GM12891 (cell line): ENCODE measurements around the gene SECTM1.

Experiments used
- DNase-seq: peaks from one replicate; pipeline ENCODE4 v3.0.0; 2011; ENCODE audit warnings: low spot score; ENCODE audit not compliant: insufficient read length
- FAIRE-seq: peaks from 2 replicates; lab custom pipeline; 2011; peaks lifted over from hg19 to GRCh38; lab: Jason Lieb, UNC
- PAX5 ChIP-seq: IDR thresholded peaks from 2 replicates; pipeline ENCODE4 v1.6.1; 2011; ENCODE audit warnings: low read length, moderate library complexity, mild to moderate bottlenecking; ENCODE audit not compliant: insufficient read depth, severe bottlenecking
- POLR2A ChIP-seq: IDR thresholded peaks from 2 replicates; pipeline ENCODE4 v1.6.1; 2011; ENCODE audit warnings: low read depth, low read length, control low read depth
- POLR2AphosphoS5 ChIP-seq: IDR thresholded peaks from 2 replicates; pipeline ENCODE4 v1.6.1; 2011; ENCODE audit warnings: low read depth, low read length, control low read depth
- POU2F2 ChIP-seq: IDR thresholded peaks from 2 replicates; pipeline ENCODE4 v1.6.1; 2011; ENCODE audit warnings: low read depth, mild to moderate bottlenecking, control low read depth, low read length, moderate library complexity
- SPI1 ChIP-seq: IDR thresholded peaks from 2 replicates; pipeline ENCODE4 v1.6.1; 2011; ENCODE audit warnings: low read depth, low read length, control low read depth
- TAF1 ChIP-seq: IDR thresholded peaks from 2 replicates; pipeline ENCODE4 v1.6.1; 2011; ENCODE audit warnings: low read depth, low read length, control low read depth

SECTM1 gene

DNA sequence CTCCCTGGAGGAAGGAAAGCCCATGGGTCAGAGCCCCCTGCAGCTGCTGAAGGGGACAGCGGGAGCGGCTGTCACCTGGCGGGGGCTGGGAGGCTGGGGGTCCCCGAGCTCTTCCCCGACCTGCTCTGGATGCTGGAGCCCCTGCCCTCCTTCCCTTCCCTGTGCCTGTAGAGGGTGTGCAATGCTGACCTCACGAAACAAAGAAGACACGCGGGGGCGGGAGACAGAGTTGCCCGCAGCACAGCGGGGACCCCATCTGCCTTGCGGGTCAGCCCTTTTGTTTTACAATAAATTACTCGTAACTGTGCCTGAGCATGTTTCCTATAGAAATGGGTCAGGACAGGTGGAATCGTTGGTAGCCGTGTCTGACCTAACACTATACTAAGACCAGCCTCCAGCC, 6.3 kb downstream of the SECTM1 start:
- DNase-seq, result no peak
- no peak for FAIRE-seq
- TF ChIP-seq POLR2AphosphoS5 (no peak), SPI1 (no peak), TAF1 (no peak), POU2F2 (no peak), PAX5 (no peak), POLR2A (no peak)

DNA sequence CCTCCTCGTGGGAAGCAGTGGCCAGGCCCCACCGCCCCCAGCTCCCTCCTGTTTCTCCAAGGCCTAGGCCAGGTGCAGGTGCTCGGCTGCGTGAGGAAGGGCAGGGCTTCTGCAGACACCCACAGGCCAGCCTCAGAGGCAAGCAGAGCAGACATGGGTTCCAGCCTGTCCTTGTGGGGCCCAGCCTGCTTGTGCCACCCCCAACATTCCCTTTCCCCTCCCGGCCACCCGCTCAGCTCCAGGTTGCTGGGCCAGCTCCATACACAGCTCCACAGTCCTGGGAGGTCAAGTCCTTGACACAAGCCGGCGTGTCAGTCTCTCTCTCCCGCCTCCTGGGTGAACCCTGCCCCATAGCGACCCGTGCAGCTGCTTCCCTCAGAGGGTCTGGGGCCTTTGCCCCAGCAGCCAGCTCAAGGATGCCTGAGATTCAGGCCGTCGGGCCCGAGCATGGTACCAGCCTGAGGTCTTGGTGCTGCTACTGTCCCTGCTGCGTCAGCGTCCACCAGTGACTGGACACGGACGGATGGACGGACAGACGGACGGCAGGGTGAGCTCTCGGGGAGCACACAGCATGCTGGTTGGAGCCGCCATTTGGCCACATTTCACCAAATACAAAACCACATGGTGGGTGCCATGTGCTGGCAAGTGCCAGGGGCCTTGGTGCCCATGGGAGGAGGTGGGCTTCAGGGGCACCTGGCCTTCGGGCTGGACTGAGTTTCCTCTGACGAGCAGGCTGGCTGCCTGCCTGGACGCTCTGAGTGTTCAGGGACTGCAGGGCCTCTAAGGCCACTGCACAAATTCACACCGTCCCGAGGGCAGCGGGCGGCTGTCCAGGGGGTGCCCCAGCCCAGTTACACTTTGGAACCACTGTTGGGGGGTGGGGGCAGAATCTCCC, 8.0 kb downstream of the SECTM1 start:
- FAIRE-seq (no peak), DNase-seq (no peak)
- no peak for TF ChIP-seq POU2F2
- TF ChIP-seq POLR2A, result no peak
- no peak for TF ChIP-seq PAX5
- no peak for TF ChIP-seq POLR2AphosphoS5
- no peak for TF ChIP-seq TAF1

DNA sequence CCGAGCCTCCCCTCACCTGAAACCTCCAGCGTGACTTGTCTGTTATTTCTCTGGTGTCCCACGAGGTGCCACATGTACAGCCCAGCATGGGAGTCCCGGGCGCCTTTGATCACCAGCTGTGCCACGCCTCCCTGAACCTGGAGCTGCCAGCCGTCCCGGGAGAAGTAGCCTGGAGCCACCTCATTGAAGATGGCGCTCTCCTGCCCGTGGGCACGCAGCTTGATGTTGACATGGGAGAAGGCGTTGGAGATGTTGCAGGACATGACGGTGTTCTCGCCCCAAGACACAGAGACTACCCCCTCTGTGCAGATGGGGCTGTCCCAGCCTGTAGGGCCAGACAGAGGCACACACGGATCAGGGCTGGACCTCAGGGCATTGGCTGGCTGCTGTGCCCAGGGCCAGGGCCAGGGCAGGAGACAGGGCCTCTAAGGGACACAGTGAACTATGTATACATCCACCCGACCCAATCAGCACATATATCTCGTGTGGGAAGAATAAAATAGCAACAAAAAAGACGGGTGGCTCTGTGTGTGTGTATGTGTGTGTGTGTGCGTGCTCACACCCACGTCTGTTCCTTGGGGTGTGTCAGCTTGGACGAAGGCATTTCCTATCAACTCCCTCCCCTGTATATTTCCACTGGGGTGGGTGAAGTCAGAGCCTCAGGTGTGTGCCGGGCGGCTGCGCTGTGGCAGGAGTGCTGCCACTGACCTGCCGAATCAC, 8.8 kb downstream of the SECTM1 start:
- no peak for DNase-seq
- no peak for FAIRE-seq
- TF ChIP-seq TAF1, result no peak
- no peak for TF ChIP-seq POU2F2
- TF ChIP-seq PAX5, result no peak
- no peak for TF ChIP-seq POLR2A
- no peak for TF ChIP-seq POLR2AphosphoS5
- TF ChIP-seq SPI1, result no peak

DNA sequence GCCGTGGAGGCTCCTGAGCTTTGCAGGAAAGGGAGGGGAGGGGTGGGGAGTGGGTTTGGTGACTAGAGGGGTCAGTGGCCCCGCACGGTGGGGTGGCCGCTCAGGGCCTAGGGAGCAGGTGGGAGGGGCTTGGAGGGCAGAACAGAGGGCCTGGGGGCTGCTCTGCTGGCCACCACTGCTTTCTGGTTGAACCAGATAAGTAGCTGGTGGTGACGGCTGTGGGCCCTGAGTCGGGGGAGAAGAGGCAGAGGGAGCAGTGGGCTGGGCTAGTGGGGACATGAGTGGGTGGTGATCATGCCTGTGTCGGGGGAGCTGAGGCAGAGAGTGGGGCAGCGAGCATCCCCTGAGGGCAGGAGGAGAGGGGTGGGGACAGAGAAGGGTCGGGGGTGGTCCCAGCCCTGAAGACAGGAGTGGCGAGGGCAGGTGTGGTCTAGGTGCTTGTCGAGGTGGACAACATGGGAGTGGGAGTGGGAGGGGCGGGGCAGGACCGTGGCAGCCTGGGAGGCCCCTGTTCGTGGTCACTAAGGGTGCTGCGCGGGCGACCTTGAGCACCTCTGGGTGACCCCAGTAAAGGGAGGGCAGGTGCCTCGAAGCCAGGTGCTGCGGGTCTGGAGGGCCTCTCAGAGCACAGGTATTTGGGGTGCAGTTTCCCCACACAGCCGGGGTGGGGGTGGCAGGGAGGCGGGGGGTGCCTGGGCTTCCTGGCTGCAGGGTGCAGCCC, 9.9 kb downstream of the SECTM1 start:
- TF ChIP-seq POU2F2 (no peak), TAF1 (no peak), PAX5 (no peak), POLR2A (no peak), SPI1 (no peak), POLR2AphosphoS5 (no peak)
- no peak for FAIRE-seq

DNA sequence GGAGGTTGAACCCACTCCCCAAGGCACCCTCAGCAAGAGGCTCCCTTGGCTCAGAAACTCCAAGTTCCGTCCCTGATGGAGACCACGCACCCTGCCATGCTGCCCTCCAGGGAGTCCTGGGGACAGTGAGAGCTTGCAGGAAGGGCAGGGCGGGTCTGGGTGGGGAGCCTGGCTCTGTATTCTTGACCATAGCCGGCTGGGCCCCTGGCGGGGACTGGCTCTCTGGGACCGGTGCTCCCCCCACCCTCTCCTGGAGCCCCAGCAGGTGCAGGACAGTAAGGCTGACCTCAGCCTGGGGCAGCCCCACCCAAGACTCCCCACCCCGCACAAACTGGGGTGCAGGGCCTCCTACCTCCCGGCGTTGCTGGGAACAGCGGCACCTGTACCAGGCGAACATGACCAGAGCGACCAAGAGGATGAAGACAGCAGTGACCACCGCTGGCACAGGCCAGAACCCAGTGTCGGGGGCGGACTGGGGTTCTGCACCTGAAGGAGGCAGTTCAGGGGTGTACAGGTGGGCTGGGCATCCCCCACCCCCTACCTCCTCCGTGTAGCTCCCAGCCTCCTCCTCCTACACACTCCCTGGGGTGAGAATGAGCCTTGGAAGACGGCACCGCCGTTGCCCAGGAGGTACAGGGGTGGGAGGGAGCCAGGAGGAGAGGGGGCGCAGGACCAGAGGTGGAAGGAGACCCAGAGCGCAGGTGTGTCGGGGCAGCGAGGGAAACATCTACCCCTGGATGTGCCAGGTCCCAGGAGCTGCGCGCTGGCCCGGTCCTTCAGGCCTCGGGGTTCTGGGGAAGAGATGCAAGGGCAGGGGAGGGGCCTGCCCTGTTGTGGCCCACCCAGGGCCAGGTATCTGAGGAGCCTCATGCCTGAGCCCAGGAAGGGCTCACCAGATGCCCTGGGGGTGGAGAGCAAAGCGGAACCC, 10.8 kb downstream of the SECTM1 start:
- FAIRE-seq (no peak), DNase-seq (no peak)
- TF ChIP-seq POU2F2 (no peak), PAX5 (no peak), POLR2A (no peak), TAF1 (no peak), POLR2AphosphoS5 (no peak), SPI1 (no peak)

More for the DNA sequence above, 9.9 kb downstream of the SECTM1 start:
- DNase-seq, result no peak

DNA sequence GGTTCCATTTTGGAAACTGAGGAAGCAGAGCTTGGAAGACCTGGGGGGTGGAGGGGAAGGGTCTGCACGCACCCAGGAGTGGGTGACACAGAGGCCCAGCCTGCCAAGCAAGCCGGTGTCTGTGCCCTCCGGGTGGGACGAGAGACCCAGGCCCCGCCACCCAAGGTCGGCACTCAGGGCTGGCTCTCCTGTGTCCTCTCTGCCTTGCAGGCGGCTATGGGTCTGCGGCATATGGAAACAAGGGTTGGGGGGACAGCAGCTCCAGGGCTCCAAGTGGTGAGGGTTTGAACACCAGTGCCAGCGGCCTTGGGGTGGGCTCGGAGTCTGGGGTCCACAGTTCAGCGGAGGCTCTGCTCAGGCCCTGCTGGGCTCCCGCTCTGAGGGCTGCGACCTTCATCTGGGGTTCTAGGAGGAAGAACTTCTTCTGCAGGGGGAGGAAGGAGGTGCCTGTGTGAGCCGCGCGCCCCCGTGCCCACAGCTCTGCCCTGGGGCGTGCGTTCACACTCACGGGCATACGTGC, 11.6 kb downstream of the SECTM1 start:
- TF ChIP-seq POLR2A, result no peak
- no peak for TF ChIP-seq TAF1
- no peak for TF ChIP-seq POLR2AphosphoS5
- TF ChIP-seq PAX5, result no peak
- TF ChIP-seq POU2F2, result no peak
- no peak for TF ChIP-seq SPI1
- DNase-seq (no peak), FAIRE-seq (no peak)

DNA sequence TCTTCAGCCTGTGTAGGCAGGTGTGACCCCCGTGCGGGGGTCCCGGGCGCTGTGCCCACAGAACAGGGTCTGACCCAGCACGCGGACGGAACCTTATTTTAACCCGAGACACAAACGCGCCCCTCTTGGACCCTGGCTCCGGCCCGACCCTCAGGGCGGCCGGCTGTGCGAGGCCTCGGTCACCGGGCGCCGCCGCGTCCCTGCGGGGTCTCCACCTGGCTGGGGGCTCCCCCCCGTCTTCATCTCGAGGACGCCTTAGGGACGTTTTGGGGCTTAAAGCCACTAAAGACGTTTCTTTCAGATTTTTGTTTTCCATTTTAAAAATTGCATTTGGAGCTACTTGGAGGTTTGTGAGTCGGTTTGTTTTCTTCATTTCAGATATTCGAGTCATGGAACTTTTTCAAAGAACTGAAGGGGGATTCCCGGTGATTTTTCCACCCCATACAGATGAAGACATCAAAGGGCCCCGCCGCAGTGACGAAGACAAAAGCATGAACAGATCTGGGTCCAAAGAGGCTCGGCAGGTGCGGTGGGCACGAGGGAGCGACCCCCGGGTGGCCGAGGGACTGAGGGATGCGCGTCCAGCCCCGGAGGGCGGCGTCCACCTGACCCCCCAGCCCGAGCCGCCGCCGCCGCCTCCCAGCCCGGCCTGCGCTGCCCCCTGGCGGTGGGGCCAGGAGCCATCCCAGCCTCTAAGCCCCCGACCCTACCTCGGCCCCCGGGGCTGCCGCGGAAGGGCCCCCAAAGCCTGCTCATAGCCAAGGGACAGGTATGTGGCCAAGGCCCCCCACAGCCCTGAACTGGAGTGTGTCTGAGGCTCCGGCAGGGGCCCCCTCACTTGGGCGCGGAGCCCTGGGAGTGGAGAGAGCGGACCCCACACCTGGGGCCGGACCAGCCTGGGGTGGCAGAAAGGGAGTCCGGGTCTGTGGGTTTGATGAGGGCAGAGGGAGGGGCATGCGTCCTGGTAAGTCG, 12.3 kb downstream of the SECTM1 start:
- DNase-seq (peak; percentile 88), FAIRE-seq (no peak)
- TF ChIP-seq SPI1, result no peak
- TF ChIP-seq PAX5, result no peak
- no peak for TF ChIP-seq POU2F2
- no peak for TF ChIP-seq TAF1
- TF ChIP-seq POLR2A, result no peak
- no peak for TF ChIP-seq POLR2AphosphoS5
